Suprapubic skin (tissue), 4 donors: ENCODE measurements around the gene PTPRM. TPM values are rescaled to one million over a fixed set of nuclear protein-coding genes. Genes with fewer than 3 reads are reported as not detected.

Experiments
- DNase-seq, 2 donors: peaks; one replicate each; pipeline ENCODE4 v3.0.0-alpha.2; 2019; ENCODE audit warnings: low spot score in 2 of 2
- H3K27ac ChIP-seq: fragments of 200-600 bp; sonication (generic); one replicate; pipeline ENCODE4 v1.5.1; 2019
- H3K27me3 ChIP-seq: fragments of 200-600 bp; sonication (generic); one replicate; pipeline ENCODE4 v1.5.1; 2019
- H3K36me3 ChIP-seq: fragments of 200-600 bp; sonication (generic); one replicate; pipeline ENCODE4 v1.5.1; 2019
- H3K4me1 ChIP-seq: fragments of 200-600 bp; sonication (generic); one replicate; pipeline ENCODE4 v1.5.1; 2019
- H3K4me3 ChIP-seq: fragments of 200-600 bp; sonication (generic); one replicate; pipeline ENCODE4 v1.5.1; 2019; ENCODE audit warnings: mild to moderate bottlenecking
- H3K9me3 ChIP-seq: fragments of 200-600 bp; sonication (generic); one replicate; pipeline ENCODE4 v1.5.1; 2019
- EP300 ChIP-seq: sonication (generic); formaldehyde crosslinking; IDR thresholded peaks from one replicate; pipeline ENCODE4 v1.6.1; 2017; ENCODE audit warnings: antibody characterized with exemption
- POLR2A ChIP-seq, 2 donors: fragments of 450-650 bp; IDR thresholded peaks; one replicate each; pipeline ENCODE4 v1.6.1; 2017; ENCODE audit warnings: antibody characterized with exemption in 2 of 2, mild to moderate bottlenecking in 2 of 2, moderate library complexity in 2 of 2
- POLR2AphosphoS5 ChIP-seq, 3 donors: sonication (generic); formaldehyde crosslinking; IDR thresholded peaks; one replicate each; pipeline ENCODE4 v1.6.1; 2017; ENCODE audit warnings: antibody characterized with exemption in 3 of 3
- WGBS: methylation state at CpG from one replicate; pipeline ENCODE4 v1.1.5; 2018; 5-methylcytosine and 5-hydroxymethylcytosine counted together
- total RNA-seq, 4 donors: library from RNA; depleted of rRNA; stranded (reverse); fragments of >200 nt; gene quantifications; one replicate each; pipeline ENCODE4 v1.1.0, GENCODE V29; 2016
- TF ChIP-seq, protein P1 (sequence below), 2 donors: fragments of 200-600 bp in 1 of 2; fragments of 450-650 bp in 1 of 2; sonication (generic) in 1 of 2; IDR thresholded peaks; one replicate each; pipeline ENCODE4 v1.5.1; 2016 to 2019; ENCODE audit warnings: antibody characterized with exemption in 2 of 2, mild to moderate bottlenecking in 1 of 2, moderate library complexity in 1 of 2

The PTPRM gene
- total RNA-seq, 4 donors from 2014 or later, result 19.8 to 73.7 (median 40.0) TPM

DNA sequence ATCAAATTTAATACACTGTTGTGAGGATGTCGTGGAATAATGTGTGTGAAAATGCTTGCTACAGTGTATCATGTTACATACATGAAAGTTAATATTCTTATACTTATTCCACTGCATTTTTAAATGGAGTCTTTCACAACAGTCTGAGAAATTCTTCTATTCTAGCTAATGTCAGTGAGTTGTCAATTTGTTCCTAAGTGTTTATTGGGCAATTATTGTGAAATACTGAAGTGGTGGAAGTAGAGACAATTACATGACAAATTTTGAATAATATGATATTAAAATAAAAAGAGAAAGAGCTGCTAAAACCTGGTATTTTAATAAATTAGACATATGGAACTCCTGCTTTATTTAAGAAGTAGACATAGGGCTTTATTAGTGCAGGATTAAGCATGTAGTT is 176.1 kb downstream of the PTPRM start:
- 53% methylated on average over 1 of the region's 1 CpG for WGBS

DNA sequence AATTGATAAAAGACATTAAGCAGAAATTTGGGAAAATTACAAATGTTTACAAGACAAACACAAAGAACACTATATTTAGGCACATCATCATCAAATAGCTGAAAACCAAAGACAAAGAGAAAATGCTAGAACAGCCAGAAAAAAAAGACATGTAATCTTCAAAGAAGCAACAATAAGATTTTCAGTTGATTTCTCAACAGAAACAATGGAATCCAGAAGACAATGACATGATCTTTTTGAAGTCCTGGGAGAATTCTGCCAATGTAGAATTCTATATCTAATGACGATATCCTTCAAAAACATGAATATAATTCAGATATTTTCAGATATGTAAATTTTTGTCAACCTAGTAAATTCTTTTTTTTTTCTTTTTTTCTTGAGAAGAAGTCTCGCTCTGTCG is 179.0 kb downstream of the PTPRM start:
- peaks cover 6% of the 10 kb centered on the region for H3K9me3 ChIP-seq
- H3K4me1 ChIP-seq, result peaks cover 4% of the 10 kb centered on the region
- H3K27me3 ChIP-seq, result no peaks in the 10 kb centered on the region
- no peak overlapping the region for H3K4me3 ChIP-seq
- H3K36me3 ChIP-seq, result no peaks in the 10 kb centered on the region
- no peak overlapping the region for H3K27ac ChIP-seq
- no peak for DNase-seq
- no peak for TF ChIP-seq POLR2A (IDR thresholded peaks at IDR 0.05)
- TF ChIP-seq, protein P1, sequence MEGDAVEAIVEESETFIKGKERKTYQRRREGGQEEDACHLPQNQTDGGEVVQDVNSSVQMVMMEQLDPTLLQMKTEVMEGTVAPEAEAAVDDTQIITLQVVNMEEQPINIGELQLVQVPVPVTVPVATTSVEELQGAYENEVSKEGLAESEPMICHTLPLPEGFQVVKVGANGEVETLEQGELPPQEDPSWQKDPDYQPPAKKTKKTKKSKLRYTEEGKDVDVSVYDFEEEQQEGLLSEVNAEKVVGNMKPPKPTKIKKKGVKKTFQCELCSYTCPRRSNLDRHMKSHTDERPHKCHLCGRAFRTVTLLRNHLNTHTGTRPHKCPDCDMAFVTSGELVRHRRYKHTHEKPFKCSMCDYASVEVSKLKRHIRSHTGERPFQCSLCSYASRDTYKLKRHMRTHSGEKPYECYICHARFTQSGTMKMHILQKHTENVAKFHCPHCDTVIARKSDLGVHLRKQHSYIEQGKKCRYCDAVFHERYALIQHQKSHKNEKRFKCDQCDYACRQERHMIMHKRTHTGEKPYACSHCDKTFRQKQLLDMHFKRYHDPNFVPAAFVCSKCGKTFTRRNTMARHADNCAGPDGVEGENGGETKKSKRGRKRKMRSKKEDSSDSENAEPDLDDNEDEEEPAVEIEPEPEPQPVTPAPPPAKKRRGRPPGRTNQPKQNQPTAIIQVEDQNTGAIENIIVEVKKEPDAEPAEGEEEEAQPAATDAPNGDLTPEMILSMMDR (IDR thresholded peaks at IDR 0.05), result no peak
- no peak for TF ChIP-seq POLR2AphosphoS5 (IDR thresholded peaks at IDR 0.05)
- TF ChIP-seq EP300, result no peak
- WGBS, result 95% methylated on average over 3 of the region's 3 CpGs

More for the DNA sequence above, 176.1 kb downstream of the PTPRM start:
- H3K9me3 ChIP-seq, result peaks cover 6% of the 10 kb centered on the region
- H3K4me3 ChIP-seq, result no peak overlapping the region
- TF ChIP-seq EP300, result no peak
- TF ChIP-seq, protein P1 (IDR thresholded peaks at IDR 0.05), result no peak
- no peak for DNase-seq
- no peaks in the 10 kb centered on the region for H3K27me3 ChIP-seq
- H3K4me1 ChIP-seq, result peaks cover 7% of the 10 kb centered on the region
- H3K27ac ChIP-seq, result no peak overlapping the region
- no peaks in the 10 kb centered on the region for H3K36me3 ChIP-seq

DNA sequence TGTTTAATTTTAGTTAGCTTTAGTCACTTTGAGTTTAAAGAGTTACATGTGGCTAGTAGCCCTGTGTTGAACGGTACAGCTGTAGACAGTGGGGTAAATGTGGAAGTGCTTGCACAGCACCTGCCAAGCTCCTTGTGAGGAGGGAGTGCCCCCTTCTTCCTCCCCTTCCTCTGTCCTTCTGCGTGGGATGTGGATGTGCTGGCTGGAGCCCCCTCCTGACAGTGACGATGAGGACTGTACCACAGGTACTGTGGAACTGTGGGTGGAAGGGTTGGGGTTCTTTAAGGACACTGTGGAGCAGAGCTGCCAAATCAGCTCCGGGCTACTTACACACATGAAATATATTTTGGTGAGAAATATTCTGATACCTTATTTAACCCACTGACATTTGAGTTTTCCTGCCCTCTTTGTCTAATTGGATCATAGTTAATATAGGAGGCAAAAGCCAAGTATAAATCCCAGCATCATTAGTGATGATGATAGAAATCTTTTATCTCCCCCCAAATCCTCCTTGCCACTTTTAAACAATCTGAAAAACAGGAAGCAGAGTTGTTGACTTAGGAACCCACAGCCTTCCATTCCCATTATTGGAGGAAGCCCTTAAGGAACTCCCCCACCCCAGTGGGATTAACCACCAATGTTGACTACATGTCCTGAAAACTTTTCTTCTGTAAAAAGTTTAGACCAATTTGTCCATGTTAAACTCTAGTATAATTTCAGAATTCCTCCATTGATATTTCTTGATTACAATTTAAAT is 181.3 kb downstream of the PTPRM start:
- no peak overlapping the region for H3K27ac ChIP-seq

DNA sequence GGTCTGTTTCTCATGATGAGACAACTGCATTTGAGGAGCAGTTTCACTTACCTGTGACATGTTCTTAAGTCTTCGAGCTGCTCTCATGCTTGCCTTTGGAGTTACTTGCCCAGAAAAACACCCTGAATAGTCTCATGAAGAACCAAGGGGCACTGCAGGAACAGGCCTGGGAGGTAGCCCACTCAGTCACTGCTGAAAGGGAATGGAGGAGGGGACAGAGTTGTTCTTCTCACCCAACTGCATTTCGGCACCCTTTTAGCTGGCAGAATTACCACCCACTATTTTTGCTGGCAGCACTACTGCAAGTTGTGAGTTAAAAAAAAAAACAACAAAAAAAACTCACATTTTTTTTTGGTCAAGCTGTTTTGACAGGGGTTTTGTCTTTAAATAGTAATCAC is 181.9 kb downstream of the PTPRM start:
- TF ChIP-seq, protein P1 (IDR thresholded peaks at IDR 0.05), result no peak
- TF ChIP-seq EP300 (no peak), POLR2AphosphoS5 (IDR thresholded peaks at IDR 0.05) (no peak), POLR2A (IDR thresholded peaks at IDR 0.05) (no peak)
- 43% methylated on average over 2 of the region's 2 CpGs for WGBS
- peaks cover 4% of the 10 kb centered on the region for H3K4me1 ChIP-seq
- no peak overlapping the region for H3K4me3 ChIP-seq
- H3K9me3 ChIP-seq, result peaks cover 6% of the 10 kb centered on the region
- no peaks in the 10 kb centered on the region for H3K36me3 ChIP-seq
- no peak for DNase-seq
- no peaks in the 10 kb centered on the region for H3K27me3 ChIP-seq
- H3K27ac ChIP-seq, result no peak overlapping the region

More for the DNA sequence above, 181.3 kb downstream of the PTPRM start:
- Histone ChIP-seq H3K9me3 (peaks cover 6% of the 10 kb centered on the region), H3K27me3 (no peaks in the 10 kb centered on the region), H3K36me3 (no peaks in the 10 kb centered on the region), H3K4me3 (no peak overlapping the region), H3K4me1 (peaks cover 4% of the 10 kb centered on the region)
- WGBS, result 34% methylated on average over 4 of the region's 4 CpGs
- no peak for TF ChIP-seq EP300
- TF ChIP-seq POLR2AphosphoS5 (IDR thresholded peaks at IDR 0.05), result no peak
- TF ChIP-seq POLR2A (IDR thresholded peaks at IDR 0.05), result no peak
- TF ChIP-seq, protein P1 (IDR thresholded peaks at IDR 0.05), result no peak
- no peak for DNase-seq

DNA sequence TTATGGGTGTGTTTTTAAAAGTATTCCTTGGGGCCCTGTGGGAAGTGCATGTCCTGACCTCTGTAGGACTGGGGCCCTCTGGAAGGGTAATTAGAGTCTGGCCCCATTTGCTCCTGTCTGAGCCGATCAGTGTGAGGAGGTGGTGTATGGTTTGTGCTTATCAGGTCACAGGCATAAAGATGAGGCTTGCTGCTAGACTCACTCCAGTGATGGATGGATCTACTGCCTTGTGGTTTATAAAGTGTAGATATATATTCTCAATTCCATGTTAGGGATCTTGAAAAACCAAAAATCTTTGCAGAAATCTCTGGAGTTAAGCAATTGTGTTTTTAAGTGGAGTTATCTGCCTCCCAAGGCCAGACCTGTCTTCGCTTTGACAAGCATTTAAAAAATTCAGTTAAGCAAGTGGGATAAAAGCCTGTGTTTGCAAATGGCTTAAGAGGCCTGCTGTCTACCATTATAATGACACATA is 182.4 kb downstream of the PTPRM start:
- WGBS, result 54% methylated on average over 2 of the region's 2 CpGs
- no peak for DNase-seq
- Histone ChIP-seq H3K9me3 (peaks cover 6% of the 10 kb centered on the region), H3K36me3 (no peaks in the 10 kb centered on the region), H3K27ac (no peak overlapping the region), H3K27me3 (no peaks in the 10 kb centered on the region), H3K4me1 (peaks cover 4% of the 10 kb centered on the region), H3K4me3 (no peak overlapping the region)
- TF ChIP-seq, protein P1 (IDR thresholded peaks at IDR 0.05), result no peak
- TF ChIP-seq EP300 (no peak), POLR2AphosphoS5 (IDR thresholded peaks at IDR 0.05) (no peak), POLR2A (IDR thresholded peaks at IDR 0.05) (no peak)
